Immature natural killer cell (primary cell): Measurements from ENCODE around the gene SFMBT2. TPM values are rescaled to one million over a fixed set of nuclear protein-coding genes. Genes with fewer than 3 reads are reported as not detected.
"Not testable (repeated sequence)": the region's sequence is repeated elsewhere in the genome, so short reads cannot be mapped to it uniquely, and the experiment has no call there.

Source experiments
- DNase-seq, 3 donors: peaks; one replicate each; pipeline ENCODE4 v3.0.0; 2022; ENCODE audit warnings: mixed read lengths in 1 of 3
- H3K27ac Mint-ChIP-seq, 6 donors: one replicate each; pipeline ENCODE4 v1.8.0; 2020; ENCODE audit warnings: mixed read lengths in 6 of 6, mild to moderate bottlenecking in 5 of 6, inconsistent platforms in 4 of 6, moderate library complexity in 3 of 6
- H3K27me3 Mint-ChIP-seq, 3 donors: one replicate each; pipeline ENCODE4 v1.8.0; 2020 to 2021; ENCODE audit warnings: low read depth in 3 of 3, mild to moderate bottlenecking in 3 of 3, mixed read lengths in 3 of 3, moderate library complexity in 3 of 3, inconsistent platforms in 1 of 3
- H3K36me3 Mint-ChIP-seq, 3 donors: one replicate each; pipeline ENCODE4 v1.8.0; 2020; ENCODE audit warnings: mixed read lengths in 3 of 3, inconsistent platforms in 2 of 3, mild to moderate bottlenecking in 2 of 3
- H3K4me1 Mint-ChIP-seq, 2 donors: one replicate each; pipeline ENCODE4 v1.8.0; 2020; ENCODE audit warnings: inconsistent platforms in 2 of 2, mild to moderate bottlenecking in 2 of 2, mixed read lengths in 2 of 2, moderate library complexity in 1 of 2
- H3K4me3 Mint-ChIP-seq, 5 donors: one replicate each; pipeline ENCODE4 v1.8.0; 2020; ENCODE audit warnings: mild to moderate bottlenecking in 5 of 5, mixed read lengths in 5 of 5, inconsistent platforms in 3 of 5, moderate library complexity in 3 of 5
- H3K9me3 Mint-ChIP-seq, 6 donors: one replicate each; pipeline ENCODE4 v1.8.0; 2020; ENCODE audit warnings: mild to moderate bottlenecking in 6 of 6, mixed read lengths in 6 of 6, inconsistent platforms in 4 of 6, moderate library complexity in 3 of 6
- polyA plus RNA-seq, 3 donors: library from polyadenylated mRNA; unstranded; fragments of 300-500 nt; fragmentation: Illumina TruSeq; gene quantifications; one replicate each; pipeline ENCODE4 v1.2.3, GENCODE V29; 2021

Gene SFMBT2
- polyA plus RNA-seq, 3 donors from 2014 or later: 1.5 to 9.8 (median 3.1) TPM

DNA sequence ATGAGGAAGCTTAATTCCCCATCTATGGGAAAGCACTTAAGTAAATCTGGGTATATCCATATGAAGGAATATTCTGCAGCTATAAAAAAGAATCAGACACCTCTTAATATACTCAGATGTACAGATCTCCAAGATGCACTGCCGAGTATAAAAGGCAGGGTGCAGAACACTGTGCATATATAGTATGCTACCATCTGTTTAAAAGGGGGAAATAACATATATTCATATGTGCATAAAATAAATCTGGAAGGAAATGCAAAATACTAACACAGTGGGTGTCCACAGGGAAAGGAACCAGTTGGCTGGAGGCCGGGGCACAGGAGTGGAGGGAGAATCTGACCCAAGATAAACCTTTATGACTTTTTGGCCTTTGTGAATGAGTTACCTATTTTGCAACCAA is 201.4 kb downstream of the SFMBT2 start:
- Mint-ChIP-seq H3K27me3 (peaks cover 0 to 6% (median 4%) of the 10 kb centered on the region in 3 donors), H3K4me1 (peaks cover 0 to 6% of the 10 kb centered on the region in 2 donors), H3K9me3 (no peaks in the 10 kb centered on the region), H3K4me3 (no peak overlapping the region), H3K27ac (peak overlapping the region in 1 of 6 donors; percentile 18), H3K36me3 (peaks cover 27 to 36% (median 30%) of the 10 kb centered on the region in 3 donors)
- no peak for DNase-seq

DNA sequence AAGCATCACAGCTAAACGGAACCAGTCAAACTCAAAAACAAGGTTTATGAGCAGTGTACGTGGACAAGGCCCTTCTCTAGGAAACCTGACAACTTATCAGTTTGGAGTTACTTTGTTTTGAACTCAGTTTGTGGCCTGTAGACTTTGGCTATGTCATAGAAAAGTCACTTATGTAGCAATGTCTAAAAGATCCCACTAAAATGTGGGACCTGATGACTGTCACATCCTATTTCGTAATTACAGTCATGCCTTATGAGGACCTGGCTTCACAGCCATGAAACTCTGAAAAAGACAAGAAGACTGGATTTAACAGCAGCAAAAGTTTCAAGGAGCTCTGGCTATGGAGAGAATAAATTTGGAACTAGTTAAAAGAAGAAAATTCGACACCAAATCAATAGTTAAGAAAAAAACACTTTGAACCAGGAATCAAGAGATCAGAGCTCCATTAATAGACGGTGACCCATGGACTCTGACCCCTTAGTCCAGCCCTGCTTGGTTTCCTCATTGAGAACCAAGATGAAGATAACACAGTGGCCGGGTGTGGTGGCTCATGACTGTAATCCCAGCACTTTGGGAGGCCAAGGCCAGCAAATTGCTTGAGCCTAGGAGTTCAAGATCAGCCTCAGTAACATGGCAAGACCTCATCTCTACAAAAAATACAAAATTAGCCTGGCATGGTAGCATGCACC is 204.3 kb downstream of the SFMBT2 start:
- Mint-ChIP-seq H3K27ac (peak overlapping the region in 1 of 6 donors; percentile 42), H3K9me3 (no peaks in the 10 kb centered on the region), H3K27me3 (peaks cover 0 to 4% (median 2%) of the 10 kb centered on the region in 3 donors), H3K36me3 (peaks cover 24 to 37% (median 31%) of the 10 kb centered on the region in 3 donors), H3K4me3 (no peak overlapping the region), H3K4me1 (peaks cover 0 to 6% of the 10 kb centered on the region in 2 donors)
- no peak for DNase-seq

- Mint-ChIP-seq H3K9me3 (no peaks in the 10 kb centered on the region), H3K27me3 (peaks cover 0 to 2% (median 0%) of the 10 kb centered on the region in 3 donors), H3K36me3 (peaks cover 31 to 38% (median 36%) of the 10 kb centered on the region in 3 donors), H3K4me3 (no peak overlapping the region), H3K4me1 (peaks cover 0 to 6% of the 10 kb centered on the region in 2 donors), H3K27ac (no peak overlapping the region)
- DNase-seq: no peak
Measured at GRCh38 chr10:7205656-7206055, 205.2 kb downstream of the SFMBT2 start.

DNA sequence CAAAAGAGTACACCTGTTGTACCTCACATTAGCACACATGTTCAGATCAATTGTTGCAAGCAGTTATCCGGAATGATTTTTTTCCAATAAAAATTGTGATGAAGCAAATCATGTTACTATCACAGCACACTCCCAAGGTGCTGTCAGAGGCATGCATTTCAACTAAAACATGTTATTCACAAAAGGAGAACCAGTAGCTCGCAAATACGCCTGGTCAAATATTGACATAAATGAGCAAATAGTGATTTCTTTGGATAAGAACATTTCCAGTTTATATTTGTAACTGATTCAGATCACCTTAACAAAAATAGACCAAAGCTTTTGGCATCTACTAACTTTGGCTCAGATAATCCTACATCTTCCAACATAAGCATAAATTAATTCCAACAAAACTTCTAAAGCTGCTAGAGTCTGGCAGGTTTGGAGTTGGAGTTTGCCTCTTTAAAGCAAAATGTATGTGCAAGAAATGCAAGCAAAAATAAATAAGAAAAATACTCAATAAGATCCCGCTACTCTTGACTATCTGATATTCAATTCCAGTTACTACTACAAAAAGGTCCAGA is 208.0 kb downstream of the SFMBT2 start:
- Mint-ChIP-seq H3K4me3 (no peak overlapping the region), H3K27me3 (peaks cover 0 to 1% (median 1%) of the 10 kb centered on the region in 3 donors), H3K36me3 (peaks cover 39 to 45% (median 42%) of the 10 kb centered on the region in 3 donors), H3K9me3 (no peaks in the 10 kb centered on the region), H3K4me1 (no peaks in the 10 kb centered on the region), H3K27ac (no peak overlapping the region)
- DNase-seq: no peak

DNA sequence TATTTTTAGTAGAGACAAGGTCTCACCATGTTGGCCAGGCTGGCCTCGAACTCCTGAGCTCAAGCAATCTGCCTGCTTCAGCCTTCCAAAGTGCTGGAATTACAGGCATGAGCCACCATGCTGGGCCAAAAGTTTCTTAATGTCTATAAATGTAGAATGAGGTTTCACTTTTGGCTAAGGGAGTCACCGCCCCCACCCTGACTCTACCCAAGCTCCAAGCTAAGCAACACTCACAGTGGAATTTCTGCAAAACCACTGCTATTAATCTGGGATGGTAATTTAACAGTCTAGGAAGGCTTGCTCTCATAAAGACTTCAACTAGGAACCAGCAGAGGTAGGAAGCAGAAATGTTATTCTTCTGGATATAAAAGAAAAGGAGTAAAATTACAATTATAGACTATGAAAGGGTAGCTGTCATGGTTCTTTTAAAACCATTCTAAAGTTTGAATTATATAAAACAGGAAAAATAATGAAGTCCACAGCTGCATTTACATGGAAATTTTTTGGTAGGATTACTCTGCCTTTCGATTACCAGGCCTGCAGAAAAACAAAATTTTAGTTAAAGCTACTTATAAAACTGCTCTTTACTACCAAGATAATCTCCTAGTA is 211.6 kb downstream of the SFMBT2 start:
- Mint-ChIP-seq H3K9me3 (no peaks in the 10 kb centered on the region), H3K36me3 (peaks cover 59 to 73% (median 61%) of the 10 kb centered on the region in 3 donors), H3K27ac (no peak overlapping the region), H3K27me3 (peaks cover 2 to 7% (median 3%) of the 10 kb centered on the region in 3 donors), H3K4me3 (no peak overlapping the region), H3K4me1 (peaks cover 7 to 9% of the 10 kb centered on the region in 2 donors)
- DNase-seq: no peak

GRCh38 chr10:7196284-7196683 is 214.6 kb downstream of the SFMBT2 start:
- H3K36me3 Mint-ChIP-seq: peaks cover 52 to 69% (median 57%) of the 10 kb centered on the region in 3 donors
- no peak overlapping the region for H3K4me3 Mint-ChIP-seq
- H3K27me3 Mint-ChIP-seq: peaks cover 2 to 7% (median 3%) of the 10 kb centered on the region in 3 donors
- H3K27ac Mint-ChIP-seq: peak overlapping the region in 3 of 6 donors; percentile 23 to 45 (median 36)
- no peak for DNase-seq
- no peaks in the 10 kb centered on the region for H3K9me3 Mint-ChIP-seq
- peaks cover 23 to 37% of the 10 kb centered on the region in 2 donors for H3K4me1 Mint-ChIP-seq

DNA sequence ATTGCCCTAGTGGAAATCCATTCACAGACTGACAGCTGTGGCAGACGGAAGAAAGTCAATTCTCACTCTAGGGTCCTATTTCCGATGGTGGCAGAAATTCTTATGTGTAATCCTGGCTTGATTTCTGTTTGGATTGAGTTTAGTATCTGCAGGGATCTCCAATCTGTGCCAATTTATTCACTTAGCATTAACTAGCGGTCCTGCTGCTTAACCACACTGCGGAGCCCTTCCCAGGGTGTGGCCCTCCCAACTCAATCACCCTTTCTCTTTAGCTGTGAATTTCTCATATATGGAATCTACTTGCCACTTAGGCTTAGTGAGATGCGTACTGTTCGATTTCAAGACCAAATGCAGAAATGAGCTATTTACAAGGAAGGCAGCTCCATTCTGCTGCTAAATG is 215.7 kb downstream of the SFMBT2 start:
- Mint-ChIP-seq H3K4me1 (peaks cover 32 to 48% of the 10 kb centered on the region in 2 donors), H3K27me3 (peaks cover 2 to 12% (median 2%) of the 10 kb centered on the region in 3 donors), H3K36me3 (peaks cover 45 to 72% (median 51%) of the 10 kb centered on the region in 3 donors), H3K27ac (peak overlapping the region in 2 of 6 donors; percentile 41 to 46), H3K9me3 (no peaks in the 10 kb centered on the region), H3K4me3 (no peak overlapping the region)
- no peak for DNase-seq

- peaks cover 37 to 54% of the 10 kb centered on the region in 2 donors for H3K4me1 Mint-ChIP-seq
- H3K27me3 Mint-ChIP-seq: peaks cover 2 to 12% (median 2%) of the 10 kb centered on the region in 3 donors
- no peaks in the 10 kb centered on the region for H3K9me3 Mint-ChIP-seq
- no peak for DNase-seq
- peak overlapping the region in 4 of 6 donors; percentile 6 to 57 (median 6) for H3K27ac Mint-ChIP-seq
- H3K36me3 Mint-ChIP-seq: peaks cover 40 to 66% (median 47%) of the 10 kb centered on the region in 3 donors
- no peak overlapping the region for H3K4me3 Mint-ChIP-seq
Measured at GRCh38 chr10:7194571-7194970, 216.3 kb downstream of the SFMBT2 start.

- Mint-ChIP-seq H3K9me3 (no peaks in the 10 kb centered on the region), H3K27me3 (peaks cover 2 to 12% (median 2%) of the 10 kb centered on the region in 3 donors), H3K4me3 (peak overlapping the region in 1 of 5 donors; percentile 36), H3K36me3 (peaks cover 39 to 65% (median 45%) of the 10 kb centered on the region in 3 donors), H3K4me1 (peaks cover 43 to 66% of the 10 kb centered on the region in 2 donors), H3K27ac (peak overlapping the region in 5 of 6 donors; percentile 31 to 73 (median 51))
- no peak for DNase-seq
Measured at GRCh38 chr10:7193369-7193768, 217.5 kb downstream of the SFMBT2 start.

- Mint-ChIP-seq H3K4me3 (no peak overlapping the region), H3K27me3 (peaks cover 2 to 12% (median 2%) of the 10 kb centered on the region in 3 donors), H3K9me3 (no peaks in the 10 kb centered on the region), H3K36me3 (peaks cover 36 to 66% (median 45%) of the 10 kb centered on the region in 3 donors), H3K27ac (peak overlapping the region in 3 of 6 donors; percentile 51 to 57 (median 51)), H3K4me1 (peaks cover 43 to 71% of the 10 kb centered on the region in 2 donors)
- DNase-seq: no peak
Measured at GRCh38 chr10:7192831-7193361, 217.9 kb downstream of the SFMBT2 start.

DNA sequence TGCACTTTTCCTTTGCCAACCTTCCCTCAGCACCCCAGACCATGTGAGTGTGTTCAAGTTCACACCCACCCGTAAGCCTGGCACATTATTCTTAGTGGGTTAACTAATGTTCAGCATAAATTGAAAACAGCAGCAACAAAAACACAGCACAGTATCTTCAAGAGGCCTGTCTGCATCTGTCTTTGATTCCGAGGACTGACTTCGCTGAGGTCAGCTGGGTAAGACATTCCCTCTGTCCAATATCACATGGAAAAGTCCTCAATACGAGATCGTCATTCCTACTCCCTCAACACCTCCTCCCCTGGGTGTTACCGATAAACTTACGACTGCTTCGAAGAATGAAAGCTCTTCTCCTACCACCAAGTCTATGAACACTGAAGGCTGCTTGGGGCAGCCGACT is 218.8 kb downstream of the SFMBT2 start:
- Mint-ChIP-seq H3K27me3 (peaks cover 2 to 12% (median 2%) of the 10 kb centered on the region in 3 donors), H3K9me3 (no peaks in the 10 kb centered on the region), H3K27ac (peak overlapping the region in 3 of 6 donors; percentile 12 to 46 (median 27)), H3K4me3 (peak overlapping the region in 1 of 5 donors; percentile 4), H3K4me1 (peaks cover 43 to 73% of the 10 kb centered on the region in 2 donors), H3K36me3 (peaks cover 32 to 66% (median 40%) of the 10 kb centered on the region in 3 donors)
- DNase-seq: no peak

- H3K27ac Mint-ChIP-seq: peak overlapping the region in 5 of 6 donors; percentile 9 to 57 (median 16)
- peak overlapping the region in 3 of 5 donors; percentile 7 to 48 (median 18) for H3K4me3 Mint-ChIP-seq
- not testable (repeated sequence) for H3K27me3 Mint-ChIP-seq, DNase-seq, H3K9me3 Mint-ChIP-seq
- H3K36me3 Mint-ChIP-seq: peaks cover 28 to 60% (median 29%) of the 10 kb centered on the region in 3 donors
- H3K4me1 Mint-ChIP-seq: peaks cover 44 to 77% of the 10 kb centered on the region in 2 donors
Measured at GRCh38 chr10:7190772-7191171, 220.1 kb downstream of the SFMBT2 start.

GRCh38 chr10:7189909-7190308 is 220.9 kb downstream of the SFMBT2 start:
- Mint-ChIP-seq H3K36me3 (peaks cover 24 to 58% (median 28%) of the 10 kb centered on the region in 3 donors), H3K27ac (peak overlapping the region in 3 of 6 donors; percentile 50 to 86 (median 65)), H3K27me3 (peaks cover 0 to 8% (median 0%) of the 10 kb centered on the region in 3 donors), H3K9me3 (no peaks in the 10 kb centered on the region), H3K4me1 (peaks cover 48 to 85% of the 10 kb centered on the region in 2 donors), H3K4me3 (peak overlapping the region; percentile 39 to 70 (median 44))
- DNase-seq: peak; percentile 34 to 45 (median 38)
